COLO668 (cell line): ENCODE data around the gene TADA3.

Experiments used
- DNase-seq: peaks from one replicate; lab custom pipeline; 2025; ENCODE audit not compliant: unreplicated experiment; lab: John Stamatoyannopoulos, UW

The TADA3 gene

DNA sequence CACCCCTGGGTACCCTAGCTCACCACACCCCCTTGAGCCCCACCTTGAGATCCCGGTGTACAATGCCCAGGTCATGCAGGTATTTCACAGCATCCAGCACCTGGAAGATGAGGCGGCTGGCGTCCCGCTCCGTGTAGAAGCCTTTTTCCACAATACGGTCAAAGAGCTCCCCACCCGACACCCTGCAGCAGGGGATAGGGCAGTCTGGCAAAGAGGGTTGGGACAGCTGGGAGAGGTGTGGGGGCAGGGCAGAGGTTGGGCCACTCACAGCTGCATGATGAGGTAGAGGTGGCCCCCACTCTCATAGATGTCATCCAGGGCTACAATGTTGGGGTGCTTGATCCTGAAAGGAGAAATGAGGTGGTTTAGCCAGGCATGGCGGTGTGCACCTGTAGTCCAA, 29.4 kb downstream of the TADA3 start:
- no peak for DNase-seq

DNA sequence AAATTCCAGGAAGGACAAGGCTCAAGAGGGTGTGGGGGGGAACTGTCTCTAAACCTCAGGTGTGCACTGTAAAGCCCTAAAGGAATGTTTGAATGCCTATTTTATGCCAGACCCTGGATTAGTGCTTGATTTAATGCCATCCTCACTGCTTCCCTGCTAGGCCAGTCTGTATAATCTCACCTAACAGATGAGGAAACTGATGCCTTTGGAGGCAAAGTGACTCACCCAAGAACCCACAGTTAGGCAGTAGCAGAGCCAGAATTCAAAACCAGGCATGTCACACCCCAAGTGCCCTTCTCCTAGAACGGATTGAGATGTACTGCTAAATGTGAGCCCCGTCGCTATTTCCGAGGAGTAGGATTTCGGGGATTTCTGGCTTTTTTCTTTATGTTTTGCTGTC, 30.4 kb downstream of the TADA3 start:
- no peak for DNase-seq

DNA sequence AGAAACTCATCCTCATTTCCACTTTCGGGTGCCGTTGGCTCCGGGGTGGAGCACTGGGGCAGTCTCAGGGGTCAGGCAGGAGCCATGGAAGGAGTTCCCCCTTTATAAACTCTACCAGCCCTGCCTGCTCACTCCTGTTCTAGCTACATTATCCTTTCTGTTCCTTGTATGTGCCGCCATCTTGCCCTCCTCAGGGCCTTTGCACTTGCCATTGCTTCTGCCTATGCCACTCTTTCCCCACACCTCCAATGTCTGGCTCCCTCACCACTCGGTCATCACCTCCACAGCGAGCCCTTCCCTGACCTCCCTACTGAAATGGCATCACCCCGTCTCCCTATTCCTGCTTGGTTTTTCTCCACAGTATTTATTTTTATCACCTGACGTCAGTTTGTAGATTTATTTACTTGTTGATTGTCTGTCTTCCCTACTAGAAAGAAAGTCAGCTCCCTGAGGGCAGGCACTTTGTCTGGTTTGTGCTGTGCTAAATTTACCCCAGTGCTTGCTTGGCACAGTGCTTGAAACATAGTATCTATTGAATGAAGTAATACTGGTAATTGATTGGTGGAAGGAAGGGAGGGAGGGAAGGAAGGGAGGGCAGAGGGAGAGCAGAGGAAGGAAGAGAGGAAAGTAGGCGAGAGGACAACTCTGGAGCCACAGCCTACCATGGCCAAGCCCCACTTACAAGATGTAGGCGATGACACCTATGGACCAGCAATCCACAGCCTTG, 31.3 kb downstream of the TADA3 start:
- DNase-seq: no peak

DNA sequence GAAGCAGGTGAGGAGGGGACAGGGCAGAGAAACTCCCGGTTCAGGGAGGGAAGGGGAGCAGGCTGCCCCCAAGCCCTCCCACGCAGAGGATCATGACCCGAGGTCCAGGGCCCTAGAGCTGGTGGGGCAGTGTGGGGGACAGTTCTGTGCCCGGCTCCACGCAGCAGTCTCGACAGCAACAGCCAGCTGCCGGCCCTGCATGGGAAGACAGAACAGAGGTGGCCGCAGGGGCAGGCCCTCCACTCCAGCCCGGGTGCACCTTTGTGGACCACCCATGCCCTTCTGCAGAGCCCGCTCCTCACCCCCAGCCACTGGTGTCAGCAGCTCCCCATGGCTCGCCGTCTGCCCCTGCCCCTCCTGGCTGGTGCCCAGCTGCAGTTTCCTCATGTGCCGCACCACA, 34.8 kb downstream of the TADA3 start:
- no peak for DNase-seq

DNA sequence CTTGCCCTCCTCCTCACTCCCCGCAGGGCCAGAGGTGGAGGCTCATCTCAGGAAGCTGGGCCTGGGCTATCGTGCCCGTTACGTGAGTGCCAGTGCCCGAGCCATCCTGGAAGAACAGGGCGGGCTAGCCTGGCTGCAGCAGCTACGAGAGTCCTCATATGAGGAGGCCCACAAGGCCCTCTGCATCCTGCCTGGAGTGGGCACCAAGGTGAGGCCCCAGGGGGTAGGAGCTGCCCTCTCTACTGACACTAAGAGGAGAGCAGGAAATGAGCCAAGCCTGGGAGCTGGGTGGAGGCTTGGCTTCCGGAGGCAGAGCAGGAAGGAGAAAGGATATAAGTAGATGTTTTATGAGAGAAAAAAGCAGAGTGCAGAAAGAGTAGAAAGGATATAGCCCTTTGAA, 37.6 kb downstream of the TADA3 start:
- no peak for DNase-seq

DNA sequence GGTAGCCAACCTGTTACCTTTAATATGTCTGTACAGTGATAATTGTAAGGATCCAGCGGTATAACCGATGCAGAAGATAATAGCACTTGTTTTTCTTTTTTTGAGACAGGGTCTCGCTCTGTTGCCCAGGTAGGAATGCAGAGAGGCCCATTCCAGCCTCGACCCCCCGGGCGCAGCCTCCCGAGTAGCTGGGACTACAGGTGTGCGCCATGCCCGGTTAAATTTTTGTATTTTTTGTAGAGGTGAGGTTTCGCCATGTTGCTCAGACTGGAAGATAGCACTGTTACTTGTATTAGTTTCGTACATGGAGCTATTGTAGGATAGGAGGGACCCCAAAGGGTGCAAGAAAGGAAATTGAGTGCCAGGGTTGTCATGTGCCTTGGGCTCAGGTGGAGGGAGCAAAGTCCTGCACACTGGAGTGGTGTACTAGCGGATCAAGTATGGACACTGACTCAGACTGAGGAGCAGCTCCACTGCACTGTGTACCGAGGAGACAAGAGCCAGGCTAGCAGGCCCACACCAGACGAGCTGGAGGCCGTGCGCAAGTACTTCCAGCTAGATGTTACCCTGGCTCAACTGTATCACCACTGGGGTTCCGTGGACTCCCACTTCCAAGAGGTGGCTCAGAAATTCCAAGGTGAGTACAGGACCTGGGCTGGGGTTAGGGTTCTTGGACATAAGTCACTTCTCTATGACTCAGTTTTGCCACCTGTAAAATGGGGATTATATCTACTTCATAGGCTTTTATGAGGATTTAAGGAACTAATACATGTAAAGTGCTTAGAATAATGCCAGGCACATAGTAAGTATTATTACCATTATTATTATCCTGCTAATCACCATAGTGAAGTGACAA, 41.5 kb downstream of the TADA3 start:
- peak; percentile 14 for DNase-seq

DNA sequence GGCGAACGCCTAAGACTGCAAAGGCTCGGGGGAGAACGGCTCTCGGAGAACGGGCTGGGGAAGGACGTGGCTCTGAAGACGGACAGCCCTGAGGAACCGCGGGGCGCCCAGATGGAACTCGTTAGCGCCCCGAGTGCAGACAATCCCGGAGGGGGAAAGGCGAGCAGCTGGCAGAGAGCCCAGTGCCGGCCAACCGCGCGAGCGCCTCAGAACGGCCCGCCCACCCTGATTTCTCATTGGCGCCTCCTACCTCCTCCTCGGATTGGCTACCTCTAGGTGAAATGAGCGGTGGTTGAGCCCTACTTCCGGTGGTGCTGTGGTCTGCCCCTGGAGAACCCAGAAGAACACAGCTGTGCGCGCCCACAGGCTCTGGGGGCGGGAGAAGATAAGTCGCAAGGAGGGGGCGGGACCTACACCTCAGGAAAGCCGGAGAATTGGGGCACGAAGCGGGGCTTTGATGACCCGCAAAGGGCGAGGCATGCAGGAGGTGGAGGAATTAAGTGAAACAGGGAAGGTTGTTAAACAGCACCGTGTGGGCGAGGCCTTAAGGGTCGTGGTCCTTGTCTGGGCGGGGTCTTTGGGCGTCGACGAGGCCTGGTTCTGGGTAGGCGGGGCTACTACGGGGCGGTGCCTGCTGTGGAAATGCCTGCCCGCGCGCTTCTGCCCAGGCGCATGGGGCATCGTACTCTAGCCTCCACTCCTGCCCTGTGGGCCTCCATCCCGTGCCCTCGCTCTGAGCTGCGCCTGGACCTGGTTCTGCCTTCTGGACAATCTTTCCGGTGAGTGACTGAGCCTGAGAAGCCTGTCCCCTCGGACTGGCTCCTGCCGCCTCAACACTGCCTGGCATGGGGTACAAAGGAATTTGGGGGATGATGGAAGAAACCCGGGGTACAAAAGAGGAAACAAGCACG, 42.4 kb downstream of the TADA3 start, which contains the start of gene OGG1:
TSS of gene OGG1 (plus strand) at position 308 of the 911 bp plus-strand sequence. CDS start at position 643, 335 bp downstream.
- DNase-seq: peak; percentile 91

DNA sequence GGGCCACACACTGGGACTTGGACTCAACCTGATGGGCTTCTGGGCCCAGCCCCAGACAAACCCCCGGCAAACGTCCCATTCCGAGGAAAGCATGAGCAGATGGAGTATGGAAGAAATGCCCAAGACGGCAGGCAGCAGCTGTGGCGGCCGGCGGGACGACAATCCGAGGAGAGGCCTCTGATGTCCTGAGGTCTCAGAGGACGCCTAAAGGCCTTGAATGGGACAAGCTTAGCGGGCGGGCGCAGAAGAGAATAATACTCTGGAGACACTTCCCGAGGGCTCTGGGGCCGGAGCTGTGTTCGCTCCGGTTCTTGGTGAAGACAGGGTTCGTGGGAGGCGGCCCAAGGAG, 43.0 kb downstream of the TADA3 start:
- DNase-seq: no peak

DNA sequence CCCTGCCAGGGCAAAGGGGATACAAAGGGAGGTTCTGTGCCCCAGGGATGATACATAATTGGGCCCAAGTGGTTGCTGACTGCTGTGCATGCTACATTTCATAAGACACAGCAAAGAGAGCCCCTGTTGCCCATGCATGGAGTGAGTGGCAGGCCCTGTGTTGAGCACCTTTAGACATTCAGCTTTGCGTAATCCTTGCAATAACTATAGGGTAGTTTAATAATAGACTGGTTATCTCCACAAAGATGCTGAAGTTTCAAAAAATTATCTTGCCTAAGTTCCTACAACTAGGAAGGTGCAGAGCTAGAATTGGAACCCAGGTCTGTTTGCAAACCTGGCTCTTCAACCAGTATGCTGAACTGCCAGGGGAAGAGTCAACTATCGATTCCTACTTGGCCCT, 44.2 kb downstream of the TADA3 start:
- no peak for DNase-seq

DNA sequence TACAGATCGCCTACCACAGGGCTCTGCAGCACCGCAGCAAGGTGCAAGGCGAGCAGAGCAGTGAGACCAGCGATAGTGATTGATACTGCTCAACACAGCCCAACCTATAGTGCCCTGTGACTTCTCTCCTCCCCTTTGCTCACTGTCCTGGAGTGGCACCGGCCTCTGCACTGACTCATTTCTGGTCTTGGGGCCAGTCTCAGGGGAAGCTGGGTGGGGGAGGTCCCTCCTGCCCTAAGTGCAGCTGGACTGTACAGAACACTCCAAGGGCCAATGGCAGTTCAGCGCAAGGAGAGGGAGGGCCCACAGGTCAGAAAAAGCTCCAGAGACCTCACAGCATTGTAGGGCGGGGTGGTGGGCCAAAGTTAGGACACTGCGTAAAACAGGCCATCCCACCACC, 45.0 kb downstream of the TADA3 start:
- no peak for DNase-seq

DNA sequence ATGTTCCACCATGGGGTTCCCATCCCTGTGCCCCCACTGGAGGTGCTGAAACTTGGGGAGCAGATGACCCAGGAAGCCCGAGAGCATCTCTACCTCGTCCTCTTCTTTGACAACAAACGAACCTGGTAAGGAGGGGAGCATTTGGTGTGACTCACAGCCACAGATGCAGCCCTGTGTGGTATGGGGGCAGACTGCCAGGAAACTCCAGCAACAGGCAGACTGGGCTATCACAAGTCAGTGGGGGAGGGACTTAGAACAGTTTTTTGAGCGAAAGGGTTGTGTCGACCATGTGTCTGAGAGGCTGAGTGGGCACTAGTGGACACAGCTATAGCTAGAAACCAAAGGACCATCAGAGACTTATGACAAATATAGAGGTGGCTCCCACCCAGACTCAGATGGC, 45.9 kb downstream of the TADA3 start:
- DNase-seq: no peak

DNA sequence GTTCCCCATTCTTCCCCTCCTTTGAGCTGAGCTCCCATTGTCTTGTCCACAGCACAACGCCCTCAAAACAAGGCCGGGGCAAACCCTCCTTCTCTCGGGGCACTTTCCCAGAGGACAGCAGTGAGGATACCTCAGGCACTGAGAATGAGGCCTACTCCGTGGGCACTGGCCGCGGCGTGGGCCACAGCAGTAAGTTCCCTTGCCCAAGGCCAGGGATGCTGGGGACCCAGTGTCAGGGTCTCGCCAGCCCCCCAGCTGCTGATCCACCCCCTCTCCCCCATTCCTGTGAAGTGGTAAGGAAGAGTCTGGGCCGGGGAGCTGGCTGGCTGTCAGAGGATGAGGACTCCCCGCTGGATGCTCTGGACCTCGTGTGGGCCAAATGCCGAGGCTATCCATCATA, 46.8 kb downstream of the TADA3 start:
- no peak for DNase-seq

DNA sequence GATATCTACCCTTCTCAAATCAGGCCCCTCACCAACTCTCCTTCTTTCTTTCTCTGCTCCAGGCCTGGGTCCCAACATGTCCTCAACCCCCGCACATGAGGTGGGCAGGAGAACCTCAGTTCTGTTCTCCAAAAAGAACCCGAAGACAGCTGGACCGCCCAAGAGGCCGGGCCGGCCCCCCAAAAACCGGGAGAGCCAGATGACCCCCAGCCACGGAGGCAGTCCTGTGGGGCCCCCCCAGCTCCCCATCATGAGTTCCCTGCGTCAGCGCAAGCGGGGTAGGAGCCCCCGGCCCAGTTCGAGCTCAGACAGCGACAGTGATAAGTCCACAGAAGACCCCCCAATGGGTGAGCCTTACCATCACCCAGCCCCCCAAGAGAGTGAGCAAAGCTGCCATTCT, 48.1 kb downstream of the TADA3 start:
- no peak for DNase-seq

DNA sequence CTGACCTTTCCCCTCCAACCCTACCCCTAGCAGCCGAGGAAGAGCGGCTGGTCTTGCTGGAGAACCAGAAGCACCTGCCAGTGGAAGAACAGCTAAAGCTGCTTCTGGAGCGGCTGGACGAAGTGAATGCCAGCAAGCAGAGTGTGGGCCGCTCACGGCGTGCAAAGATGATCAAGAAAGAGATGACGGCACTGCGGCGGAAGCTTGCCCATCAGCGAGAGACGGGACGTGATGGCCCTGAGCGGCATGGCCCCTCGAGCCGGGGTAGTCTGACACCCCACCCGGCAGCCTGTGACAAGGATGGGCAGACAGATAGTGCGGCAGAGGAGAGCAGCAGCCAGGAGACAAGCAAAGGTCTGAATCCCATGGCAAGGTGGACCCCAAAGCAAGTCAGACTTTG, 48.7 kb downstream of the TADA3 start:
- no peak for DNase-seq

DNA sequence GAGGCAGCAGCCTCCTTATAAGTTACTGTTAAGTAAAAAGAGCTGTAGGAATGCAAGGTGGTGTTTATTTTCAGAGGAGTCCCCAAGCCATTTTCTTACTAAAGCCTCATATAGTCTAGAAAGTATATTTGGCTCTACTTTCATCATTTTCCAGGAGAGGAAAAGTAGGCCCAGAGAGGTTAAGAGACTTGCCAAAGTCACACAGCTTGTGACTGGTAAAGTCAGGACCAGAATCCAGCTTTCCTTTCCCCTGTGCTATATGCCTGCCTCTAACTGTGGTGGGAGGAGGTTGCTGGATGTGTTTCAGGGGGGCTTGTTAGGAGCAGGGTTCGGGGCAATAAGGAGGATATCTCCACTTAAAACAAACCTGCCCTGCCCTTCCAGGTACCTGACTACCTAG, 49.7 kb downstream of the TADA3 start:
- DNase-seq: no peak

DNA sequence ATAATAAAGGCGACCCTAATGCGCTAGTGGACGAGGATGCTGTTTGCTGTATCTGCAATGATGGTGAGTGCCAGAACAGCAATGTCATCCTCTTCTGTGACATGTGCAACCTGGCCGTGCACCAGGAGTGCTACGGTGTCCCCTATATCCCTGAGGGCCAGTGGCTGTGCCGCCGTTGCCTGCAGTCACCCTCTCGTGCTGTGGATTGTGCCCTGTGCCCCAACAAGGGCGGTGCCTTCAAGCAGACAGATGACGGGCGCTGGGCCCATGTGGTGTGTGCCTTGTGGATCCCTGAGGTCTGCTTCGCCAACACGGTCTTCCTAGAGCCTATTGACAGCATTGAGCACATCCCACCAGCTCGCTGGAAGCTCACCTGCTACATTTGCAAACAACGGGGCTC, 53.1 kb downstream of the TADA3 start:
- DNase-seq: no peak

DNA sequence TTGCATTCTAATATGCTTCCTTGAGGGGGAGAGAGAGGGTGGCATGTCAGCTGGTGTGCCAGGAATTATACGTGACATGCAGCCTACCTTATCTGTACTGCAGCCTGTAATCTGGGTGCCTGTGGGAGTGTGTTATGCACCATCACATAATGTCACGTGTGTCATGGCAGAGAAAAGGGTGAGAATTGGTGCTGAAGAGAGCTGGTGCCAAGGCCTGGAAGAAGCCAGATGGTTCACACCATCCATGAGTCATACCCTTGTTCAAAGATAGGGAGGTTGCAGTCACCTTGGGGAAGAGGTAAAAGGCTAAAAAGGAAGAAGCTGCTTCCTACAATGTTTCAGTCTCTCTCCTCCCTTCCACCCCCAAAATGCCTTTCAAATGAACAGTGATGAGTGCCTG, 55.4 kb downstream of the TADA3 start:
- no peak for DNase-seq

DNA sequence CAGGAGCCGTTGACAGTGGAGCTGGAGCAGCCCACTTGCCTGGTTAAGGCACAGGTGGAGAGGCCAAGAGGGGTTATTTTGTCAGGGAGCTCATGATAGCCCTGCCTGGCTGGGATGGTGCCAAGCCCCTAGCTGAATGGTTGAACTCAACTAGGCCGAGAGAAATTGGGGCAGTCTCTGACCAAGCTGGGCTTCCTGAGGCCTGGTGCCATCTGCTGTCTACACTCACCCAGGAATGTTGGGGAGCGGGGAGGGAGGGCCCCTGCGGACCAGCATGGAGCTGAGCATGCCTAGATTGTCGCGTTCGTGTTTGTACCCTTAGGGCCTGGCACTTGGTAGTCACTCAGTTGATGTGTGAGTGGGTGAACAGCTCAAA, 59.5 kb downstream of the TADA3 start:
- no peak for DNase-seq

DNA sequence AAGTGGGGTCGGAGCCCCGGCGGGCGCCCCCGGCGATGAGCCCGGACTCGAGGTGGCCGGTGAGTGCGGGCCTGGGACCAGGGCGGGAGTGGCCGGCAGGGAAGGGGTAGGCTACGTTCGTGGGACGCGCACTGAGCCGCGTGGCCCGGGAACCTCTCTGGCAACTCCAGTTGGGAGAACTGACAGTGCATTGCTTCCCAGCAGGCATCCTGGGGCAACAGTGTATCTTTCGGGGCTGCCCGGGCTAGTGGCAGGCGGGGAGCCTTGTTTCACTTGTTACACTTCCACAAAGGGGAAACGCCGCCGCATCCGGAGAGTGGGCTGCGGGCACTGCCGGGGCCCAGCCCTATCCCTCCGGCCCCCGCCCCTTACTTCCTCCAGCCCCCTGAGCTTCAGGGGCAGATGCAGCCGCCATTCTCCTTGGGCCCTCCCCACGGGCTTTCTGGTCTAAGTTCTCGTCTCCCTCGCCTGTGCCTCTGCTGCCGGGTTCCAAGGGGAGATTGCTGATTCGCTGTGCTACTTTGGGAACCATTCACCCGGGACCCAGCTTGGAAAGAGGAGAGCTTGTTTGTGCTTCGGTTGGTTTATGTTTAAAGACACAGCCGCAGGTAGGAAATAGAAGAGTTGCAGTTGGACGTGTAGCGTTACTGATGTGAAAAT, 60.1 kb downstream of the TADA3 start:
- peak; percentile 30 for DNase-seq

DNA sequence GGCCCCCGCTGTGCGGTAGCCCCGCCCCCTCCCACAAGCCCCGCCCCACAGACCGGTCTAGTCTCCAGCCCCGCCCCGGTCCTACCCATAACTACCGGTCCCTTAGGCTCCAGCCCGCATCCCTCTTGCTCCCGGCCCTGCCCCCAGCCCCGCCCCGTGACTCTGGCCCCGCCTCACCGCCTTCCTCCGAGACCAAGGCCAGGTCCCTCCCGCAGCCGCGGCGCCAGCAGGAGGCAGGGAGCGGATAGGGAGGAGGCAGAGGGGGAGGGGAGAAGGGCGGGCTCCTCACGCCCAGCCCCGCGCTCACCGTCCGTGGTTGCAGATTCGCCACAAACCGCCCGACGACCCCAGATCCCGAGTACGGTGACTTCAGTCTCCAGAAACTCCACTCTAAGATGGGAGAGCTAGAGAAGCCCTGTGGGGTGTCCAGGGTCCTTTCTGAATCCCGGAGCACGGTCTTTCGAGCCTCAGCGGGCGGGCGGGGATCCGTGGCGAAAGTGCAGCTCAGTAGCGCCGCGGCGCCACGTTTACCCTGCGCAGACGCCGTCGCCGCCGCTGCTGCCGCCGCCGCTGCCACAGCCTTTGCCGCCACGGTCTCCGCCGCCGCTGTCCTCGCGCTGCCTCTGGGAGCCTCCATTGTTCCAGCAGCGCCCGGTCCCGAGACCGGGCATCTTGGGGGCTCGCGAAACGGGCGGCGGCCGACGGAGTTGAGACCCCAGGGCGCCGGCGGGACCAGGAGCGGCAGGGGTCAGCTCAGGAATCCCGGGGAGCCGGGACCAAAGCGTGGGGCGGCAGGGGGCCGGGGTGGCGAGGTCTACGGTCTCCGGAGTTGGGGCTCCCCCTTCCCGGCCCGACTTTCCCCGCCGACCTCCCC, 60.8 kb downstream of the TADA3 start, which contains the start of gene BRPF1:
TSS of gene BRPF1 (plus strand) at position 530 of the 874 bp plus-strand sequence. CDS start 2,406 bp downstream, outside the sequence.
- DNase-seq: peak; percentile 96
